ENCODE results near the gene SLC6A3. TPM values are rescaled to one million over a fixed set of nuclear protein-coding genes. Genes with fewer than 3 reads are reported as not detected.

SLC6A3 gene
- total and polyA plus RNA-seq, 9 of the 15 experiments (the other 6 are each of a cell fraction or from before 2014, with no cell fraction given): not detected

DNA sequence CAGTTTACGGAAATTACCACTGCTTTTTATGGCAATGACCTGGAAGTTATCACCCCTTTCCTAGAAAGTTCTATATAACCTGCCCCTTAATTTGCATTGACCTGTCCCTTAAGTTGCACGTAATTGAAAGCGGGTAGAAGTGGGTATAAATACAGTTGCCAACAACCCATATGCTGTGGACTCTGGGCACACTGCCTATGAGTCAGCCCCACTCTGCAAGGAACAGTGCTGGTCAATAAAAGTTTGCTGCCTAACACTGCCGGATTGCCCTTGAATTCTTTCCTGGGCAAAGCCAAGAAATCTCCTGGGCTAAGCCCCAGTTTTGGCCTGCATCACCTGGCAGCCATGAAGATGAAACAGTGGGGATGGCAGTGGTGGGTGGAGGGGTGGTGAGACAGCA is 76.5 kb downstream of the SLC6A3 start:
- ATAC-seq: no peak
- WGBS (ENCODE audit: insufficient coverage, low coverage, missing lambda C conversion rate): 5% methylated on average over 4 of the region's 4 CpGs
- no peak for FAIRE-seq
- no peak for DNase-seq (ENCODE audit: extremely low read depth in 1 of 4, low spot score in 3 of 4)
- Histone ChIP-seq H3K79me2 (ENCODE audit: control insufficient read depth, insufficient read depth, low read length) (no peaks in the 10 kb centered on the region), H2AFZ (ENCODE audit: low read depth, low read length) (no peak overlapping the region), H4K20me1 (replicated peaks; ENCODE audit: control insufficient read depth, insufficient read depth, low read length) (peaks cover 3% of the 10 kb centered on the region), H3K9me3 (replicated peaks; ENCODE audit: control insufficient read depth, insufficient read depth, low read depth, low read length) (no peaks in the 10 kb centered on the region), H3K36me3 (ENCODE audit: control insufficient read depth, insufficient read depth, low read length) (no peaks in the 10 kb centered on the region), H3K9ac (ENCODE audit: insufficient read depth in 1 of 2, low read depth in 2 of 2, low read length in 2 of 2) (no peak overlapping the region), H3K9me1 (ENCODE audit: control insufficient read depth, insufficient read depth, low read length) (no peaks in the 10 kb centered on the region), H3K4me3 (no peak overlapping the region), H3K27ac (ENCODE audit: extremely low read depth, low read depth, low read length) (no peak overlapping the region), H3K27me3 (ENCODE audit: control insufficient read depth in 2 of 2, insufficient read depth in 2 of 2, low read length in 2 of 2) (peaks cover 60 to 66% of the 10 kb centered on the region in 2 experiments), H3K4me1 (replicated peaks in 1 of 2; ENCODE audit: control insufficient read depth in 2 of 2, insufficient read depth in 2 of 2, low read length in 2 of 2) (no peaks in the 10 kb centered on the region; a peak in 1 of 5 replicates), H3K4me2 (ENCODE audit: insufficient read depth, low read length) (no peak overlapping the region)
- in situ Hi-C loops (cut with MboI) (no loop called here), intact Hi-C loops (cut with micrococcal nuclease) (no loop called here)
- ChIA-PET POLR2A (no interaction called here), CTCF (ENCODE audit: low intra/inter-chr PET ratio) (no interaction called here)
- no TSS peak for BruUV-seq (replicated peaks)
- TF ChIP-seq HDAC3 (IDR thresholded peaks at IDR 0.05; ENCODE audit: borderline replicate concordance, partially characterized antibody) (no peak), NFIC (IDR thresholded peaks at IDR 0.05) (no peak), HMG20A (CRISPR knock-in tag; conservative IDR thresholded peaks at IDR 0.05) (no peak)
- TF ChIP-seq, protein P1, sequence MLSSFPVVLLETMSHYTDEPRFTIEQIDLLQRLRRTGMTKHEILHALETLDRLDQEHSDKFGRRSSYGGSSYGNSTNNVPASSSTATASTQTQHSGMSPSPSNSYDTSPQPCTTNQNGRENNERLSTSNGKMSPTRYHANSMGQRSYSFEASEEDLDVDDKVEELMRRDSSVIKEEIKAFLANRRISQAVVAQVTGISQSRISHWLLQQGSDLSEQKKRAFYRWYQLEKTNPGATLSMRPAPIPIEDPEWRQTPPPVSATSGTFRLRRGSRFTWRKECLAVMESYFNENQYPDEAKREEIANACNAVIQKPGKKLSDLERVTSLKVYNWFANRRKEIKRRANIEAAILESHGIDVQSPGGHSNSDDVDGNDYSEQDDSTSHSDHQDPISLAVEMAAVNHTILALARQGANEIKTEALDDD (IDR thresholded peaks at IDR 0.05): no peak
- TF ChIP-seq, protein P2, sequence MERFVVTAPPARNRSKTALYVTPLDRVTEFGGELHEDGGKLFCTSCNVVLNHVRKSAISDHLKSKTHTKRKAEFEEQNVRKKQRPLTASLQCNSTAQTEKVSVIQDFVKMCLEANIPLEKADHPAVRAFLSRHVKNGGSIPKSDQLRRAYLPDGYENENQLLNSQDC (CRISPR knock-in tag; IDR thresholded peaks at IDR 0.05): no peak
- TF ChIP-seq, protein P3, sequence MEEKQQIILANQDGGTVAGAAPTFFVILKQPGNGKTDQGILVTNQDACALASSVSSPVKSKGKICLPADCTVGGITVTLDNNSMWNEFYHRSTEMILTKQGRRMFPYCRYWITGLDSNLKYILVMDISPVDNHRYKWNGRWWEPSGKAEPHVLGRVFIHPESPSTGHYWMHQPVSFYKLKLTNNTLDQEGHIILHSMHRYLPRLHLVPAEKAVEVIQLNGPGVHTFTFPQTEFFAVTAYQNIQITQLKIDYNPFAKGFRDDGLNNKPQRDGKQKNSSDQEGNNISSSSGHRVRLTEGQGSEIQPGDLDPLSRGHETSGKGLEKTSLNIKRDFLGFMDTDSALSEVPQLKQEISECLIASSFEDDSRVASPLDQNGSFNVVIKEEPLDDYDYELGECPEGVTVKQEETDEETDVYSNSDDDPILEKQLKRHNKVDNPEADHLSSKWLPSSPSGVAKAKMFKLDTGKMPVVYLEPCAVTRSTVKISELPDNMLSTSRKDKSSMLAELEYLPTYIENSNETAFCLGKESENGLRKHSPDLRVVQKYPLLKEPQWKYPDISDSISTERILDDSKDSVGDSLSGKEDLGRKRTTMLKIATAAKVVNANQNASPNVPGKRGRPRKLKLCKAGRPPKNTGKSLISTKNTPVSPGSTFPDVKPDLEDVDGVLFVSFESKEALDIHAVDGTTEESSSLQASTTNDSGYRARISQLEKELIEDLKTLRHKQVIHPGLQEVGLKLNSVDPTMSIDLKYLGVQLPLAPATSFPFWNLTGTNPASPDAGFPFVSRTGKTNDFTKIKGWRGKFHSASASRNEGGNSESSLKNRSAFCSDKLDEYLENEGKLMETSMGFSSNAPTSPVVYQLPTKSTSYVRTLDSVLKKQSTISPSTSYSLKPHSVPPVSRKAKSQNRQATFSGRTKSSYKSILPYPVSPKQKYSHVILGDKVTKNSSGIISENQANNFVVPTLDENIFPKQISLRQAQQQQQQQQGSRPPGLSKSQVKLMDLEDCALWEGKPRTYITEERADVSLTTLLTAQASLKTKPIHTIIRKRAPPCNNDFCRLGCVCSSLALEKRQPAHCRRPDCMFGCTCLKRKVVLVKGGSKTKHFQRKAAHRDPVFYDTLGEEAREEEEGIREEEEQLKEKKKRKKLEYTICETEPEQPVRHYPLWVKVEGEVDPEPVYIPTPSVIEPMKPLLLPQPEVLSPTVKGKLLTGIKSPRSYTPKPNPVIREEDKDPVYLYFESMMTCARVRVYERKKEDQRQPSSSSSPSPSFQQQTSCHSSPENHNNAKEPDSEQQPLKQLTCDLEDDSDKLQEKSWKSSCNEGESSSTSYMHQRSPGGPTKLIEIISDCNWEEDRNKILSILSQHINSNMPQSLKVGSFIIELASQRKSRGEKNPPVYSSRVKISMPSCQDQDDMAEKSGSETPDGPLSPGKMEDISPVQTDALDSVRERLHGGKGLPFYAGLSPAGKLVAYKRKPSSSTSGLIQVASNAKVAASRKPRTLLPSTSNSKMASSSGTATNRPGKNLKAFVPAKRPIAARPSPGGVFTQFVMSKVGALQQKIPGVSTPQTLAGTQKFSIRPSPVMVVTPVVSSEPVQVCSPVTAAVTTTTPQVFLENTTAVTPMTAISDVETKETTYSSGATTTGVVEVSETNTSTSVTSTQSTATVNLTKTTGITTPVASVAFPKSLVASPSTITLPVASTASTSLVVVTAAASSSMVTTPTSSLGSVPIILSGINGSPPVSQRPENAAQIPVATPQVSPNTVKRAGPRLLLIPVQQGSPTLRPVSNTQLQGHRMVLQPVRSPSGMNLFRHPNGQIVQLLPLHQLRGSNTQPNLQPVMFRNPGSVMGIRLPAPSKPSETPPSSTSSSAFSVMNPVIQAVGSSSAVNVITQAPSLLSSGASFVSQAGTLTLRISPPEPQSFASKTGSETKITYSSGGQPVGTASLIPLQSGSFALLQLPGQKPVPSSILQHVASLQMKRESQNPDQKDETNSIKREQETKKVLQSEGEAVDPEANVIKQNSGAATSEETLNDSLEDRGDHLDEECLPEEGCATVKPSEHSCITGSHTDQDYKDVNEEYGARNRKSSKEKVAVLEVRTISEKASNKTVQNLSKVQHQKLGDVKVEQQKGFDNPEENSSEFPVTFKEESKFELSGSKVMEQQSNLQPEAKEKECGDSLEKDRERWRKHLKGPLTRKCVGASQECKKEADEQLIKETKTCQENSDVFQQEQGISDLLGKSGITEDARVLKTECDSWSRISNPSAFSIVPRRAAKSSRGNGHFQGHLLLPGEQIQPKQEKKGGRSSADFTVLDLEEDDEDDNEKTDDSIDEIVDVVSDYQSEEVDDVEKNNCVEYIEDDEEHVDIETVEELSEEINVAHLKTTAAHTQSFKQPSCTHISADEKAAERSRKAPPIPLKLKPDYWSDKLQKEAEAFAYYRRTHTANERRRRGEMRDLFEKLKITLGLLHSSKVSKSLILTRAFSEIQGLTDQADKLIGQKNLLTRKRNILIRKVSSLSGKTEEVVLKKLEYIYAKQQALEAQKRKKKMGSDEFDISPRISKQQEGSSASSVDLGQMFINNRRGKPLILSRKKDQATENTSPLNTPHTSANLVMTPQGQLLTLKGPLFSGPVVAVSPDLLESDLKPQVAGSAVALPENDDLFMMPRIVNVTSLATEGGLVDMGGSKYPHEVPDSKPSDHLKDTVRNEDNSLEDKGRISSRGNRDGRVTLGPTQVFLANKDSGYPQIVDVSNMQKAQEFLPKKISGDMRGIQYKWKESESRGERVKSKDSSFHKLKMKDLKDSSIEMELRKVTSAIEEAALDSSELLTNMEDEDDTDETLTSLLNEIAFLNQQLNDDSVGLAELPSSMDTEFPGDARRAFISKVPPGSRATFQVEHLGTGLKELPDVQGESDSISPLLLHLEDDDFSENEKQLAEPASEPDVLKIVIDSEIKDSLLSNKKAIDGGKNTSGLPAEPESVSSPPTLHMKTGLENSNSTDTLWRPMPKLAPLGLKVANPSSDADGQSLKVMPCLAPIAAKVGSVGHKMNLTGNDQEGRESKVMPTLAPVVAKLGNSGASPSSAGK (IDR thresholded peaks at IDR 0.05): no peak
- TF ChIP-seq, protein P4, sequence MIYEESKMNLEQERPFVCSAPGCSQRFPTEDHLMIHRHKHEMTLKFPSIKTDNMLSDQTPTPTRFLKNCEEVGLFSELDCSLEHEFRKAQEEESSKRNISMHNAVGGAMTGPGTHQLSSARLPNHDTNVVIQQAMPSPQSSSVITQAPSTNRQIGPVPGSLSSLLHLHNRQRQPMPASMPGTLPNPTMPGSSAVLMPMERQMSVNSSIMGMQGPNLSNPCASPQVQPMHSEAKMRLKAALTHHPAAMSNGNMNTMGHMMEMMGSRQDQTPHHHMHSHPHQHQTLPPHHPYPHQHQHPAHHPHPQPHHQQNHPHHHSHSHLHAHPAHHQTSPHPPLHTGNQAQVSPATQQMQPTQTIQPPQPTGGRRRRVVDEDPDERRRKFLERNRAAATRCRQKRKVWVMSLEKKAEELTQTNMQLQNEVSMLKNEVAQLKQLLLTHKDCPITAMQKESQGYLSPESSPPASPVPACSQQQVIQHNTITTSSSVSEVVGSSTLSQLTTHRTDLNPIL (CRISPR knock-in tag; IDR thresholded peaks at IDR 0.05): no peak
